ENCODE results near the gene IL12B.
"Not testable (repeated sequence)": the region's sequence is repeated elsewhere in the genome, so short reads cannot be mapped to it uniquely, and the experiment has no call there.

Gene IL12B

GRCh38 chr5:159330131-159330800 lies at the start of gene IL12B:
IL12B (minus strand) TSS chr5:159330487; CDS start chr5:159326782, 3,705 bp downstream.
- no peak for TF ChIP-seq CTCF (IDR thresholded peaks at IDR 0.05; ENCODE audit: extremely low read depth, insufficient read depth, missing control alignments)
- in situ Hi-C loops (cut with MboI; ENCODE audit: low pct_unique_long_range_greater_than_20kb, low sequenced_read_pairs, unreplicated experiment) = no loop called here
- DNase-seq (ENCODE audit: low spot score) = no peak

GRCh38 chr5:159377653-159378052 lies 47.4 kb upstream of the IL12B start:
- in situ Hi-C loops (cut with MboI; ENCODE audit: low pct_unique_long_range_greater_than_20kb, low sequenced_read_pairs, unreplicated experiment) = no loop called here
- TF ChIP-seq CTCF (IDR thresholded peaks at IDR 0.05; ENCODE audit: extremely low read depth, insufficient read depth, missing control alignments) = no peak
- DNase-seq (ENCODE audit: low spot score) = no peak

GRCh38 chr5:159367866-159368265 lies 37.6 kb upstream of the IL12B start:
- in situ Hi-C loops (cut with MboI; ENCODE audit: low pct_unique_long_range_greater_than_20kb, low sequenced_read_pairs, unreplicated experiment); DNase-seq (ENCODE audit: low spot score): not testable (repeated sequence)

- DNase-seq (ENCODE audit: low spot score); in situ Hi-C loops (cut with MboI; ENCODE audit: low pct_unique_long_range_greater_than_20kb, low sequenced_read_pairs, unreplicated experiment): not testable (repeated sequence)
Measured at GRCh38 chr5:159366776-159367175, 36.5 kb upstream of the IL12B start.

GRCh38 chr5:159362220-159362619 lies 31.9 kb upstream of the IL12B start:
- DNase-seq (ENCODE audit: low spot score) = no peak
- in situ Hi-C loops (cut with MboI; ENCODE audit: low pct_unique_long_range_greater_than_20kb, low sequenced_read_pairs, unreplicated experiment) = no loop called here
- TF ChIP-seq CTCF (IDR thresholded peaks at IDR 0.05; ENCODE audit: extremely low read depth, insufficient read depth, missing control alignments) = no peak

- in situ Hi-C loops (cut with MboI; ENCODE audit: low pct_unique_long_range_greater_than_20kb, low sequenced_read_pairs, unreplicated experiment); DNase-seq (ENCODE audit: low spot score): not testable (repeated sequence)
Measured at GRCh38 chr5:159359871-159360270, 29.6 kb upstream of the IL12B start.

GRCh38 chr5:159359408-159359807 lies 29.1 kb upstream of the IL12B start:
- no peak for DNase-seq (ENCODE audit: low spot score)
- no peak for TF ChIP-seq CTCF (IDR thresholded peaks at IDR 0.05; ENCODE audit: extremely low read depth, insufficient read depth, missing control alignments)
- in situ Hi-C loops (cut with MboI; ENCODE audit: low pct_unique_long_range_greater_than_20kb, low sequenced_read_pairs, unreplicated experiment) = no loop called here

- no peak for TF ChIP-seq CTCF (IDR thresholded peaks at IDR 0.05; ENCODE audit: extremely low read depth, insufficient read depth, missing control alignments)
- no peak for DNase-seq (ENCODE audit: low spot score)
- in situ Hi-C loops (cut with MboI; ENCODE audit: low pct_unique_long_range_greater_than_20kb, low sequenced_read_pairs, unreplicated experiment) = no loop called here
Measured at GRCh38 chr5:159353661-159354252, 23.5 kb upstream of the IL12B start.

- DNase-seq (ENCODE audit: low spot score); in situ Hi-C loops (cut with MboI; ENCODE audit: low pct_unique_long_range_greater_than_20kb, low sequenced_read_pairs, unreplicated experiment): not testable (repeated sequence)
Measured at GRCh38 chr5:159350644-159351043, 20.4 kb upstream of the IL12B start.

GRCh38 chr5:159350216-159350615 lies 19.9 kb upstream of the IL12B start:
- DNase-seq (ENCODE audit: low spot score); in situ Hi-C loops (cut with MboI; ENCODE audit: low pct_unique_long_range_greater_than_20kb, low sequenced_read_pairs, unreplicated experiment): not testable (repeated sequence)

Data from GM13977 (cell line).